ENCODE measurements around the gene SCGB1C1. TPM values are rescaled to one million over a fixed set of nuclear protein-coding genes. Genes with fewer than 3 reads are reported as not detected.

SCGB1C1 gene
- total and polyA plus RNA-seq, 9 of the 15 experiments (the other 6 are each of a cell fraction or from before 2014, with no cell fraction given): not detected

- TF ChIP-seq SMAD3 (CRISPR knock-in tag; conservative IDR thresholded peaks at IDR 0.05): no peak
- no peak for TF ChIP-seq ZNF174 (CRISPR knock-in tag; IDR thresholded peaks at IDR 0.05)
- no peak for TF ChIP-seq XRCC4 (IDR thresholded peaks at IDR 0.05; ENCODE audit: extremely low read depth, insufficient read depth, insufficient read length)
- no peak for TF ChIP-seq KLF16 (IDR thresholded peaks at IDR 0.05)
- TF ChIP-seq CEBPB (tag; IDR thresholded peaks at IDR 0.05): no peak
- TF ChIP-seq, protein P1, sequence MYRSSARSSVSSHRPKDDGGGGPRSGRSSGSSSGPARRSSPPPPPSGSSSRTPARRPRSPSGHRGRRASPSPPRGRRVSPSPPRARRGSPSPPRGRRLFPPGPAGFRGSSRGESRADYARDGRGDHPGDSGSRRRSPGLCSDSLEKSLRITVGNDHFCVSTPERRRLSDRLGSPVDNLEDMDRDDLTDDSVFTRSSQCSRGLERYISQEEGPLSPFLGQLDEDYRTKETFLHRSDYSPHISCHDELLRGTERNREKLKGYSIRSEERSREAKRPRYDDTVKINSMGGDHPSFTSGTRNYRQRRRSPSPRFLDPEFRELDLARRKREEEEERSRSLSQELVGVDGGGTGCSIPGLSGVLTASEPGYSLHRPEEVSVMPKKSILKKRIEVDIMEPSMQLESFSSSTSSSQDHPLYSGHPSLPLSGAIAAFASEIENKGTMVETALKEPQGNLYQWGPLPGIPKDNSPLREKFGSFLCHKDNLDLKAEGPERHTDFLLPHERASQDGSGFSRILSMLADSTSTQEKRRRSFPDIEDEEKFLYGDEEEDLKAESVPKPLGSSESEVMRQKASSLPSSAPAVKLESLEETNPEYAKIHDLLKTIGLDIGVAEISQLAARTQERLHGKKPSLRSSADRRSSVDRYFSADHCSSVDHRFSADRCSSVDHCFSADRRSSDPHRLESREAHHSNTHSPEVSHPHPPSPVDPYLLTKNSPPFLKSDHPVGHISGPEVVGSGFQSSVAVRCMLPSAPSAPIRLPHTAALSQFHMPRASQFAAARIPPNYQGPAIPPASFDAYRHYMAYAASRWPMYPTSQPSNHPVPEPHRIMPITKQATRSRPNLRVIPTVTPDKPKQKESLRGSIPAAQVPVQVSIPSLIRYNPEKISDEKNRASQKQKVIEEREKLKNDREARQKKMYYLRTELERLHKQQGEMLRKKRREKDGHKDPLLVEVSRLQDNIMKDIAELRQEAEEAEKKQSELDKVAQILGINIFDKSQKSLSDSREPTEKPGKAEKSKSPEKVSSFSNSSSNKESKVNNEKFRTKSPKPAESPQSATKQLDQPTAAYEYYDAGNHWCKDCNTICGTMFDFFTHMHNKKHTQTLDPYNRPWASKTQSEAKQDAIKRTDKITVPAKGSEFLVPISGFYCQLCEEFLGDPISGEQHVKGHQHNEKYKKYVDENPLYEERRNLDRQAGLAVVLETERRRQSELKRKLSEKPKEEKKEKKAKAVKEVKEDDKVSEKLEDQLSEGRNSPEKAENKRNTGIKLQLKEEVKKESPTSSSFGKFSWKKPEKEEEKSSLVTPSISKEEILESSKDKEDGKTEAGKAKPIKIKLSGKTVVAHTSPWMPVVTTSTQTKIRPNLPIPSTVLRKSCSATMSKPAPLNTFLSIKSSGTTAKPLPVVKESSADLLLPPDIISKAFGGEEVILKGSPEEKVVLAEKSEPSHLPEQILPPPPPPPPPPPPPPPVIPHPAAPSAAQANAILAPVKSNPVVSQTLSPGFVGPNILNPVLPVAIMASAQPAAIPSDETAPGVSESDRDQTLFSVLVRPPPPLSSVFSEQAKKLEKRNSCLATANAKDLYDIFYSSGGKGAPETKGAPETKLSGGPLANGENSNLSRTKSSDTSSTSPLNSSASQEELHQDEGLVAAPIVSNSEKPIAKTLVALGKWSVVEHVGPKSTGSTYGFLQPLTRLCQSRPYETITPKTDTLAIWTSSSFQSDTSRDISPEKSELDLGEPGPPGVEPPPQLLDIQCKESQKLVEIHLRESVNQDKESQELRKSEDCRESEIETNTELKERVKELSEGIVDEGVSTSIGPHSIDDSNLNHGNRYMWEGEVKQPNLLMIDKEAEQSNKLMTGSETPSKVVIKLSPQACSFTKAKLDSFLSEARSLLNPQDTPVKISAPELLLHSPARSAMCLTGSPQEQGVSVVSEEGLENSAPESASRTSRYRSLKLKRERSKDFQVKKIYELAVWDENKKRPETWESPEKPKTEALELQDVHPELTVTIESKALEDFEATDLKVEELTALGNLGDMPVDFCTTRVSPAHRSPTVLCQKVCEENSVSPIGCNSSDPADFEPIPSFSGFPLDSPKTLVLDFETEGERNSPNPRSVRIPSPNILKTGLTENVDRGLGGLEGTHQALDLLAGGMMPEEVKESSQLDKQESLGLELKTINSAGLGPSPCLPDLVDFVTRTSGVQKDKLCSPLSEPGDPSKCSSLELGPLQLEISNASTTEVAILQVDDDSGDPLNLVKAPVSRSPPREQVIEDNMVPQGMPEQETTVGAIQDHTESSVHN (IDR thresholded peaks at IDR 0.05; ENCODE audit: borderline replicate concordance in 1 of 2, low read depth in 1 of 2): no peak; a peak in 1 of 4 replicates
- TF ChIP-seq POU5F1 (IDR thresholded peaks at IDR 0.05; ENCODE audit: borderline replicate concordance, low read depth, low read length, partially characterized antibody): no peak
- no peak for TF ChIP-seq NR2F6 (CRISPR knock-in tag; IDR thresholded peaks at IDR 0.05)
- TF ChIP-seq, protein P2, sequence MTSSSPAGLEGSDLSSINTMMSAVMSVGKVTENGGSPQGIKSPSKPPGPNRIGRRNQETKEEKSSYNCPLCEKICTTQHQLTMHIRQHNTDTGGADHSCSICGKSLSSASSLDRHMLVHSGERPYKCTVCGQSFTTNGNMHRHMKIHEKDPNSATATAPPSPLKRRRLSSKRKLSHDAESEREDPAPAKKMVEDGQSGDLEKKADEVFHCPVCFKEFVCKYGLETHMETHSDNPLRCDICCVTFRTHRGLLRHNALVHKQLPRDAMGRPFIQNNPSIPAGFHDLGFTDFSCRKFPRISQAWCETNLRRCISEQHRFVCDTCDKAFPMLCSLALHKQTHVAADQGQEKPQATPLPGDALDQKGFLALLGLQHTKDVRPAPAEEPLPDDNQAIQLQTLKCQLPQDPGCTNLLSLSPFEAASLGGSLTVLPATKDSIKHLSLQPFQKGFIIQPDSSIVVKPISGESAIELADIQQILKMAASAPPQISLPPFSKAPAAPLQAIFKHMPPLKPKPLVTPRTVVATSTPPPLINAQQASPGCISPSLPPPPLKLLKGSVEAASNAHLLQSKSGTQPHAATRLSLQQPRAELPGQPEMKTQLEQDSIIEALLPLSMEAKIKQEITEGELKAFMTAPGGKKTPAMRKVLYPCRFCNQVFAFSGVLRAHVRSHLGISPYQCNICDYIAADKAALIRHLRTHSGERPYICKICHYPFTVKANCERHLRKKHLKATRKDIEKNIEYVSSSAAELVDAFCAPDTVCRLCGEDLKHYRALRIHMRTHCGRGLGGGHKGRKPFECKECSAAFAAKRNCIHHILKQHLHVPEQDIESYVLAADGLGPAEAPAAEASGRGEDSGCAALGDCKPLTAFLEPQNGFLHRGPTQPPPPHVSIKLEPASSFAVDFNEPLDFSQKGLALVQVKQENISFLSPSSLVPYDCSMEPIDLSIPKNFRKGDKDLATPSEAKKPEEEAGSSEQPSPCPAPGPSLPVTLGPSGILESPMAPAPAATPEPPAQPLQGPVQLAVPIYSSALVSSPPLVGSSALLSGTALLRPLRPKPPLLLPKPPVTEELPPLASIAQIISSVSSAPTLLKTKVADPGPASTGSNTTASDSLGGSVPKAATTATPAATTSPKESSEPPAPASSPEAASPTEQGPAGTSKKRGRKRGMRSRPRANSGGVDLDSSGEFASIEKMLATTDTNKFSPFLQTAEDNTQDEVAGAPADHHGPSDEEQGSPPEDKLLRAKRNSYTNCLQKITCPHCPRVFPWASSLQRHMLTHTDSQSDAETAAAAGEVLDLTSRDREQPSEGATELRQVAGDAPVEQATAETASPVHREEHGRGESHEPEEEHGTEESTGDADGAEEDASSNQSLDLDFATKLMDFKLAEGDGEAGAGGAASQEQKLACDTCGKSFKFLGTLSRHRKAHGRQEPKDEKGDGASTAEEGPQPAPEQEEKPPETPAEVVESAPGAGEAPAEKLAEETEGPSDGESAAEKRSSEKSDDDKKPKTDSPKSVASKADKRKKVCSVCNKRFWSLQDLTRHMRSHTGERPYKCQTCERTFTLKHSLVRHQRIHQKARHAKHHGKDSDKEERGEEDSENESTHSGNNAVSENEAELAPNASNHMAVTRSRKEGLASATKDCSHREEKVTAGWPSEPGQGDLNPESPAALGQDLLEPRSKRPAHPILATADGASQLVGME (CRISPR knock-in tag; IDR thresholded peaks at IDR 0.05): no peak
- 0 out of 2 replicates have a peak, but pooled peaks have one; percentile 55 for TF ChIP-seq NR1H2 (CRISPR knock-in tag; IDR thresholded peaks at IDR 0.05)
- no peak for TF ChIP-seq ZNF217 (CRISPR knock-in tag; IDR thresholded peaks at IDR 0.05)
- no peak for TF ChIP-seq CHD2 (IDR thresholded peaks at IDR 0.05; ENCODE audit: low read depth, low read length)
These were observed 44.2 kb downstream of the SCGB1C1 start, which contains the start of gene PSMD13 (continued) for GRCh38 chr11:236774-237767.

All from K562 (cell line).